ENCODE measurements around the gene NBEA.

Gene NBEA

GRCh38 chr13:35534343-35534742 is 592.3 kb downstream of the NBEA start:
- no peaks in the 10 kb centered on the region for H3K27me3 ChIP-seq (ENCODE audit: insufficient read depth, low read length)
- peak overlapping the region; percentile 34 for H3K4me2 ChIP-seq (ENCODE audit: low read length)
- no peak overlapping the region for H3K23ac ChIP-seq (ENCODE audit: low read length)
- peak overlapping the region; percentile 26 for H3K27ac ChIP-seq (ENCODE audit: low read depth, low read length)
- no peaks in the 10 kb centered on the region for H3K79me2 ChIP-seq (ENCODE audit: control insufficient read depth, insufficient read depth, low read length, poor library complexity)
- no CpG with 5 or more reads among the region's 1 CpG for WGBS (ENCODE audit: extremely low coverage, insufficient coverage, insufficient read length)
- no peak overlapping the region for H3K18ac ChIP-seq (ENCODE audit: low read length)
- no peak overlapping the region for H2BK120ac ChIP-seq (ENCODE audit: insufficient read depth, low read length, poor library complexity)
- H2AFZ ChIP-seq (ENCODE audit: insufficient read depth, low read length, poor library complexity) = no peak overlapping the region
- no peak overlapping the region for H3K4me3 ChIP-seq (ENCODE audit: low read depth, low read length)
- peak in 1 of 2 donors; percentile 12 for DNase-seq
- no peak overlapping the region for H4K12ac ChIP-seq (ENCODE audit: low read depth, low read length)
- H3K36me3 ChIP-seq (ENCODE audit: control insufficient read depth in 1 of 2, insufficient read depth in 2 of 2, low read length in 2 of 2) = no peaks in the 10 kb centered on the region
- H4K8ac ChIP-seq (ENCODE audit: low read depth, low read length) = no peak overlapping the region
- no peaks in the 10 kb centered on the region for H3K9me3 ChIP-seq (ENCODE audit: insufficient read depth, low read depth, low read length)
- no peak overlapping the region for H3K14ac ChIP-seq (ENCODE audit: low read length)
- peaks cover 0 to 3% of the 10 kb centered on the region in 2 experiments for H3K4me1 ChIP-seq (ENCODE audit: control insufficient read depth in 1 of 2, insufficient read depth in 2 of 2, low read length in 2 of 2)
- H4K91ac ChIP-seq (ENCODE audit: low read depth, low read length) = no peak overlapping the region
- H3K4ac ChIP-seq (ENCODE audit: low read depth, low read length) = no peak overlapping the region
- no peak overlapping the region for H3K9ac ChIP-seq (ENCODE audit: low read length)
- H3K79me1 ChIP-seq (ENCODE audit: low read length) = no peaks in the 10 kb centered on the region
- no peak overlapping the region for H2AK5ac ChIP-seq (ENCODE audit: low read length)
- no peak overlapping the region for H2BK12ac ChIP-seq (ENCODE audit: low read length)
- no peak overlapping the region for H2BK5ac ChIP-seq (ENCODE audit: low read depth, low read length, poor library complexity)

- WGBS (ENCODE audit: extremely low coverage, insufficient coverage, insufficient read length) = no CpG with 5 or more reads among the region's 1 CpG
- H3K23ac ChIP-seq (ENCODE audit: low read length) = no peak overlapping the region
Measured at GRCh38 chr13:35548790-35549189, 606.7 kb downstream of the NBEA start.

GRCh38 chr13:35549481-35549880 is 607.4 kb downstream of the NBEA start:
- Histone ChIP-seq H2BK120ac (ENCODE audit: insufficient read depth, low read length, poor library complexity) (no peak overlapping the region), H4K12ac (ENCODE audit: low read depth, low read length) (no peak overlapping the region), H3K27ac (ENCODE audit: low read depth, low read length) (no peak overlapping the region), H3K4me3 (ENCODE audit: low read depth, low read length) (no peak overlapping the region), H3K79me1 (ENCODE audit: low read length) (no peaks in the 10 kb centered on the region), H3K36me3 (ENCODE audit: control insufficient read depth in 1 of 2, insufficient read depth in 2 of 2, low read length in 2 of 2) (no peaks in the 10 kb centered on the region), H2BK5ac (ENCODE audit: low read depth, low read length, poor library complexity) (no peak overlapping the region), H3K79me2 (ENCODE audit: control insufficient read depth, insufficient read depth, low read length, poor library complexity) (no peaks in the 10 kb centered on the region), H2AK5ac (ENCODE audit: low read length) (no peak overlapping the region), H3K27me3 (ENCODE audit: insufficient read depth, low read length) (no peaks in the 10 kb centered on the region), H3K18ac (ENCODE audit: low read length) (no peak overlapping the region), H4K8ac (ENCODE audit: low read depth, low read length) (no peak overlapping the region), H3K23ac (ENCODE audit: low read length) (no peak overlapping the region), H3K9me3 (ENCODE audit: insufficient read depth, low read depth, low read length) (no peaks in the 10 kb centered on the region), H3K14ac (ENCODE audit: low read length) (no peak overlapping the region), H4K91ac (ENCODE audit: low read depth, low read length) (no peak overlapping the region), H2AFZ (ENCODE audit: insufficient read depth, low read length, poor library complexity) (no peak overlapping the region), H3K9ac (ENCODE audit: low read length) (no peak overlapping the region), H3K4ac (ENCODE audit: low read depth, low read length) (no peak overlapping the region), H3K4me2 (ENCODE audit: low read length) (no peak overlapping the region), H2BK12ac (ENCODE audit: low read length) (no peak overlapping the region), H3K4me1 (ENCODE audit: control insufficient read depth in 1 of 2, insufficient read depth in 2 of 2, low read length in 2 of 2) (no peaks in the 10 kb centered on the region)
- DNase-seq = peak in 1 of 2 donors; percentile 33

More at GRCh38 chr13:35548790-35549189, 606.7 kb downstream of the NBEA start:
- no peaks in the 10 kb centered on the region for H3K79me2 ChIP-seq (ENCODE audit: control insufficient read depth, insufficient read depth, low read length, poor library complexity)
- no peak overlapping the region for H3K18ac ChIP-seq (ENCODE audit: low read length)
- no peak overlapping the region for H2BK120ac ChIP-seq (ENCODE audit: insufficient read depth, low read length, poor library complexity)
- H3K9me3 ChIP-seq (ENCODE audit: insufficient read depth, low read depth, low read length) = no peaks in the 10 kb centered on the region
- H4K12ac ChIP-seq (ENCODE audit: low read depth, low read length) = no peak overlapping the region
- H3K27me3 ChIP-seq (ENCODE audit: insufficient read depth, low read length) = no peaks in the 10 kb centered on the region
- no peak overlapping the region for H4K91ac ChIP-seq (ENCODE audit: low read depth, low read length)
- H4K8ac ChIP-seq (ENCODE audit: low read depth, low read length) = no peak overlapping the region
- H2BK12ac ChIP-seq (ENCODE audit: low read length) = no peak overlapping the region
- H3K4me2 ChIP-seq (ENCODE audit: low read length) = no peak overlapping the region
- no peak overlapping the region for H3K4me3 ChIP-seq (ENCODE audit: low read depth, low read length)
- H2AK5ac ChIP-seq (ENCODE audit: low read length) = no peak overlapping the region
- no peaks in the 10 kb centered on the region for H3K4me1 ChIP-seq (ENCODE audit: control insufficient read depth in 1 of 2, insufficient read depth in 2 of 2, low read length in 2 of 2)
- no peak overlapping the region for H3K14ac ChIP-seq (ENCODE audit: low read length)
- no peak overlapping the region for H3K9ac ChIP-seq (ENCODE audit: low read length)
- H3K36me3 ChIP-seq (ENCODE audit: control insufficient read depth in 1 of 2, insufficient read depth in 2 of 2, low read length in 2 of 2) = no peaks in the 10 kb centered on the region
- DNase-seq = no peak
- no peak overlapping the region for H3K4ac ChIP-seq (ENCODE audit: low read depth, low read length)
- H3K79me1 ChIP-seq (ENCODE audit: low read length) = no peaks in the 10 kb centered on the region
- no peak overlapping the region for H2AFZ ChIP-seq (ENCODE audit: insufficient read depth, low read length, poor library complexity)
- H2BK5ac ChIP-seq (ENCODE audit: low read depth, low read length, poor library complexity) = no peak overlapping the region
- no peak overlapping the region for H3K27ac ChIP-seq (ENCODE audit: low read depth, low read length)

- no peak overlapping the region for H2AFZ ChIP-seq (ENCODE audit: insufficient read depth, low read length, poor library complexity)
- no peak overlapping the region for H3K23ac ChIP-seq (ENCODE audit: low read length)
- no peak overlapping the region for H2AK5ac ChIP-seq (ENCODE audit: low read length)
- H3K4me1 ChIP-seq (ENCODE audit: control insufficient read depth in 1 of 2, insufficient read depth in 2 of 2, low read length in 2 of 2) = no peaks in the 10 kb centered on the region
- H3K18ac ChIP-seq (ENCODE audit: low read length) = no peak overlapping the region
- no peak overlapping the region for H3K4me3 ChIP-seq (ENCODE audit: low read depth, low read length)
- no peak overlapping the region for H4K91ac ChIP-seq (ENCODE audit: low read depth, low read length)
- H2BK12ac ChIP-seq (ENCODE audit: low read length) = no peak overlapping the region
- no peaks in the 10 kb centered on the region for H3K27me3 ChIP-seq (ENCODE audit: insufficient read depth, low read length)
- no peaks in the 10 kb centered on the region for H3K36me3 ChIP-seq (ENCODE audit: control insufficient read depth in 1 of 2, insufficient read depth in 2 of 2, low read length in 2 of 2)
- H3K79me2 ChIP-seq (ENCODE audit: control insufficient read depth, insufficient read depth, low read length, poor library complexity) = no peaks in the 10 kb centered on the region
- no peak overlapping the region for H4K12ac ChIP-seq (ENCODE audit: low read depth, low read length)
- H3K4me2 ChIP-seq (ENCODE audit: low read length) = no peak overlapping the region
- H3K4ac ChIP-seq (ENCODE audit: low read depth, low read length) = no peak overlapping the region
- H3K14ac ChIP-seq (ENCODE audit: low read length) = no peak overlapping the region
- DNase-seq = peak; percentile 3 to 67
- H3K9ac ChIP-seq (ENCODE audit: low read length) = no peak overlapping the region
- no peak overlapping the region for H2BK5ac ChIP-seq (ENCODE audit: low read depth, low read length, poor library complexity)
- H3K9me3 ChIP-seq (ENCODE audit: insufficient read depth, low read depth, low read length) = no peaks in the 10 kb centered on the region
- no CpG with 5 or more reads among the region's 3 CpGs for WGBS (ENCODE audit: extremely low coverage, insufficient coverage, insufficient read length)
- H3K79me1 ChIP-seq (ENCODE audit: low read length) = no peaks in the 10 kb centered on the region
- H2BK120ac ChIP-seq (ENCODE audit: insufficient read depth, low read length, poor library complexity) = no peak overlapping the region
- H3K27ac ChIP-seq (ENCODE audit: low read depth, low read length) = no peak overlapping the region
- no peak overlapping the region for H4K8ac ChIP-seq (ENCODE audit: low read depth, low read length)
Measured at GRCh38 chr13:35552172-35552844, 610.2 kb downstream of the NBEA start.
